Osteoblast (primary cell): ENCODE data around the gene ZNF280A. TPM values are rescaled to one million over a fixed set of nuclear protein-coding genes. Genes with fewer than 3 reads are reported as not detected.
"Not testable (repeated sequence)": the region's sequence is repeated elsewhere in the genome, so short reads cannot be mapped to it uniquely, and the experiment has no call there.

Experiments used
- DNase-seq: peaks from one replicate; pipeline ENCODE4 v3.0.0; 2011; ENCODE audit warnings: low spot score, mixed read lengths; ENCODE audit not compliant: insufficient read length; ENCODE audit errors: missing footprints
- H2AFZ ChIP-seq: 2 replicates; pipeline ENCODE4 v1.6.0; 2011; ENCODE audit warnings: mild to moderate bottlenecking, low read length
- H3K27ac ChIP-seq: 2 replicates; pipeline ENCODE4 v1.5.1; 2011; ENCODE audit warnings: mild to moderate bottlenecking, low read depth, low read length, moderate library complexity
- H3K27me3 ChIP-seq: 2 replicates; pipeline ENCODE4 v1.6.0; 2012; ENCODE audit warnings: mild to moderate bottlenecking, control low read depth, inconsistent platforms, low read length, moderate library complexity; ENCODE audit not compliant: insufficient read depth
- H3K36me3 ChIP-seq: 2 replicates; pipeline ENCODE4 v1.5.1; 2011; ENCODE audit warnings: mild to moderate bottlenecking, low read length, control low read depth, moderate library complexity; ENCODE audit not compliant: insufficient read depth
- H3K4me1 ChIP-seq: 2 replicates; pipeline ENCODE4 v1.5.1; 2011; ENCODE audit warnings: mild to moderate bottlenecking, low read length, control low read depth, moderate library complexity; ENCODE audit not compliant: insufficient read depth
- H3K4me2 ChIP-seq: 2 replicates; pipeline ENCODE4 v1.6.0; 2011; ENCODE audit warnings: mild to moderate bottlenecking, low read length; ENCODE audit not compliant: insufficient read depth
- H3K4me3 ChIP-seq: fragments of 200-600 bp; sonication (generic); 3 replicates; pipeline ENCODE4 v1.5.1; 2012; ENCODE audit warnings: mild to moderate bottlenecking, low read length, inconsistent platforms; ENCODE audit not compliant: insufficient read depth
- H3K79me2 ChIP-seq: 2 replicates; pipeline ENCODE4 v1.6.0; 2012; ENCODE audit warnings: mild to moderate bottlenecking, low read length, control low read depth, inconsistent platforms; ENCODE audit not compliant: insufficient read depth
- H3K9me3 ChIP-seq: 2 replicates; pipeline ENCODE4 v1.5.1; 2011; ENCODE audit warnings: low read depth, low read length, control low read depth
- H4K20me1 ChIP-seq: 2 replicates; pipeline ENCODE4 v1.6.0; 2012; ENCODE audit warnings: mild to moderate bottlenecking, low read length, control low read depth; ENCODE audit not compliant: insufficient read depth
- total RNA-seq: library from RNA; depleted of rRNA; stranded (reverse); fragments of >200 nt; gene quantifications from 2 replicates; pipeline ENCODE4 v1.2.3, GENCODE V29; 2012
- TF ChIP-seq, protein P1 (sequence below): IDR thresholded peaks from 2 replicates; pipeline ENCODE4 v1.5.1; 2011; ENCODE audit warnings: mild to moderate bottlenecking, low read depth, low read length, moderate library complexity; ENCODE audit errors: extremely low read depth

The ZNF280A gene
- total RNA-seq, 1 donor: not detected

DNA sequence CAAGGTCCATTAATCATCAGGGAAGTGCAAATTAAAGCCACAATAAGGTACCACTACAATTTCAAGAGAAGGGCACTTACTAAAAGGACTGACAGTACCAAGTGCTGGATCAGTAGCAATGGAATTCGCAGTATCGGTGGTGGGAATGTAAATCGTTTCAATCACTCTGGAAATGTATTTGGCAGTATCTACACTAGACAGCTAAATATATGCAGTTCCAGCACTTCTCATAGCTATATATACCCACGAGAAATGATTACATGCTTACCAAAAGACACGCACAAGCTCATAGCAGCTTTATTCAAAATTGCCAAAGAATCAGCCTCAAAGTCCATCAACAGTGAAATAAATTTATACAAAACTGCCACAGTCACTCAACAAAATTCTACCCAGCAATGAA, 7.1 kb downstream of the ZNF280A start:
- Histone ChIP-seq H3K27me3 (peaks cover 11% of the 10 kb centered on the region), H3K4me3 (no peak overlapping the region), H3K27ac (no peak overlapping the region), H3K9me3 (no peaks in the 10 kb centered on the region), H4K20me1 (no peaks in the 10 kb centered on the region), H3K4me1 (peaks cover 2% of the 10 kb centered on the region), H3K36me3 (no peaks in the 10 kb centered on the region), H3K4me2 (no peak overlapping the region), H2AFZ (no peak overlapping the region), H3K79me2 (no peaks in the 10 kb centered on the region)
- DNase-seq: no peak
- TF ChIP-seq, protein P1, sequence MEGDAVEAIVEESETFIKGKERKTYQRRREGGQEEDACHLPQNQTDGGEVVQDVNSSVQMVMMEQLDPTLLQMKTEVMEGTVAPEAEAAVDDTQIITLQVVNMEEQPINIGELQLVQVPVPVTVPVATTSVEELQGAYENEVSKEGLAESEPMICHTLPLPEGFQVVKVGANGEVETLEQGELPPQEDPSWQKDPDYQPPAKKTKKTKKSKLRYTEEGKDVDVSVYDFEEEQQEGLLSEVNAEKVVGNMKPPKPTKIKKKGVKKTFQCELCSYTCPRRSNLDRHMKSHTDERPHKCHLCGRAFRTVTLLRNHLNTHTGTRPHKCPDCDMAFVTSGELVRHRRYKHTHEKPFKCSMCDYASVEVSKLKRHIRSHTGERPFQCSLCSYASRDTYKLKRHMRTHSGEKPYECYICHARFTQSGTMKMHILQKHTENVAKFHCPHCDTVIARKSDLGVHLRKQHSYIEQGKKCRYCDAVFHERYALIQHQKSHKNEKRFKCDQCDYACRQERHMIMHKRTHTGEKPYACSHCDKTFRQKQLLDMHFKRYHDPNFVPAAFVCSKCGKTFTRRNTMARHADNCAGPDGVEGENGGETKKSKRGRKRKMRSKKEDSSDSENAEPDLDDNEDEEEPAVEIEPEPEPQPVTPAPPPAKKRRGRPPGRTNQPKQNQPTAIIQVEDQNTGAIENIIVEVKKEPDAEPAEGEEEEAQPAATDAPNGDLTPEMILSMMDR: no peak

DNA sequence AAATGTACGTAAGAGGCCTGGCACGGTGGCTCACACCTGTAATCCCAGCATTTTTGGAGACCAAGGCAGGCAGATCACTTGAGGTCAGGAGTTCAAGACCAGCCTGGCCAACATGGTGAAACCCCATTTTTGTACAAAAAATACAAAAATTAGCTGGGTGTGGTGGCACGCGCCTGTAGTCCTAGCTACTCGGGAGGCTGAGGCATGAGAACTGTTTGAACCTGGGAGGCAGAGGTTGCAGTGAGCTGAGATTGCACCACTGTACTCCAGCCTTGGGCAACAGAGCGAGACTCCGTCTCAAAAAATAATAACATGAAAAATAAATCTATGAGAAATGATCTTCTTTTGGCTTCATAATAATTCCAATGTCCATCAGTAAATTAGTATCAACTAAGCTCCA, 9.2 kb downstream of the ZNF280A start:
- H3K4me2 ChIP-seq, H3K36me3 ChIP-seq, H3K79me2 ChIP-seq, H3K4me1 ChIP-seq, DNase-seq, H3K9me3 ChIP-seq, H3K4me3 ChIP-seq, H2AFZ ChIP-seq, H3K27ac ChIP-seq, H4K20me1 ChIP-seq: not testable (repeated sequence)
- H3K27me3 ChIP-seq: peaks cover 11% of the 10 kb centered on the region

DNA sequence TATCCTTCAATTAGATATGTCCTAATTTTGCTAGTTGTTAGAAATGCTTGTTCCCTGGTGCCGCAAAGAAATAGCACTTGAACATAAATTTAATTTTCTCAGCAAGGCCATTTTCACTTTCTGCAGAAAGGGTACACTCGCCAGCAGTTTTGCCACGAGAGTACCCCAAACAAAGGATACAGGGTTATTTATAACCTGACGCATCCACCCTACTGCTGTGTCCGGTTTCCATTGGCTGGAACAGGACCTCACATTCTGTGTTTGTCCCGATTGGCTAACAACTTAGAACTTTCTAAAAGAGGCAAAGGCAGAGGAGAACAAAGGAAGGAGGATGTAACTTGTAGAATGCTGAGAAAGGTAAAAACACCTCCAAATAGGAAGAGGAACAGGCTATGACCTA, 10.2 kb downstream of the ZNF280A start:
- H3K4me1 ChIP-seq, H3K4me2 ChIP-seq, DNase-seq, H3K36me3 ChIP-seq, H3K4me3 ChIP-seq, H2AFZ ChIP-seq, H3K27me3 ChIP-seq, H3K27ac ChIP-seq, H4K20me1 ChIP-seq, H3K9me3 ChIP-seq, H3K79me2 ChIP-seq: not testable (repeated sequence)

DNA sequence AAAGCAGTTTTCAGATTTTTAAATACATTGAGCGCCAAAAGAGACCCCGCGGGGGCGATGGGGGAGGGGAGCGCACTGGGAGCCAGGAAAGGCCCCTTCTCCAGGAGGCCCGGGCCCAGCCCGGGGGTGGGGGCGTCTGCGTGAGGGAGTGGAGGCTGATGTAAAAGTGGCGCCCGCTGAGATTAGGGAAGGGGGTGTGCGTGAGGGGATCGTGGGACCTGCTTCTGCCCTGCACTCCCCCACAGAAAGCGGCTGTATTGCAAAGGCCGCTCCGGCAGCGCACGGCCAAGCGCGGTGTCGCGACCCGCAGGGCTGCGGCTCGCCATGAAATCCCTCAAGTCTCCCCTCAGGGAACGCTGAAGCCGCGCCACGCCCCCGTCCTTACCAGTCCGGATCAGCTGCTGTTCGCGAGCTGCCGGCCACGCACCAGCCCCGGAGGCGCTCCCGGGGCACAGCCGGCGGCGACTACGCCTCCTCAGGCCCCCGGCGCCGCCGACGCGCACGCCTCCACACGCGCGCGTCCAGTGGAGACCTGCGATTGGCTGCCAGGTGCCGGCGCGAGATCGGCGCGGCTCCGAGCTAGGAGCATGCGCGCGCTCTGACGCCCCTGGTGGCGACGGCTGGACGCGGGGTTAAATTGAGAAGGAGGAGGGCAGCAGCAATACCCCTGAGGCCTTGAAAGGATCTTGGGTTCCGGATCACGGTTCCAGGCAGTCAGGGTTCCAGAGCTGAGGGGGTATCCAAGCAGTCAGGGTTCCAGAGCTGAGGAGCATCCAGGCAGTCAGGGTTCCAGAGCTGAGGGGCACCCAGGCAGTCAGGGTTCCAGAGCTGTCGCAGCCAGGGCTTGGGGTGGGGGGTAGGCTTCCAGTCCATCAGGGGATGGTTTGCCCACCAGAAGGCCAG, 11.5 kb downstream of the ZNF280A start, which contains the start of gene ZNF280B:
Gene ZNF280B, minus strand, starts transcription at position 469 of the 903 bp plus-strand sequence. CDS start 19,344 bp downstream, outside the sequence.
- peak within 1 kb of the TSS; percentile 88 for H2AFZ ChIP-seq
- H3K27me3 ChIP-seq: peaks cover 4% of the 10 kb centered on the region
- peaks cover 4% of the 10 kb centered on the region for H3K4me1 ChIP-seq
- DNase-seq: peak; percentile 95
- H3K36me3 ChIP-seq: no peaks in the 10 kb centered on the region
- TF ChIP-seq, protein P1: peak; percentile 60
- no peaks in the 10 kb centered on the region for H4K20me1 ChIP-seq
- H3K79me2 ChIP-seq: no peaks in the 10 kb centered on the region
- peak within 1 kb of the TSS; percentile 33 for H3K27ac ChIP-seq
- H3K9me3 ChIP-seq: no peaks in the 10 kb centered on the region
- H3K4me3 ChIP-seq: peak within 1 kb of the TSS; percentile 79
- peak within 1 kb of the TSS; percentile 87 for H3K4me2 ChIP-seq
